Measurements from ENCODE around the gene CHID1.

- no peak for TF ChIP-seq CTCF (IDR thresholded peaks at IDR 0.05)
- no peak for TF ChIP-seq POLR2A (IDR thresholded peaks at IDR 0.05)
Observed at GRCh38 chr11:829847-830294, 80.7 kb downstream of the CHID1 start.
